Left lung (tissue), 10 donors: ENCODE measurements around the gene MAN2C1. TPM values are rescaled to one million over a fixed set of nuclear protein-coding genes. Genes with fewer than 3 reads are reported as not detected.
"Not testable (repeated sequence)": the region's sequence is repeated elsewhere in the genome, so short reads cannot be mapped to it uniquely, and the experiment has no call there.

Experiments used
- ATAC-seq: fragments of 200-7000 bp; cut with Tn5 transposase; one replicate; pipeline ENCODE4 v1.9.1; 2020; ENCODE audit warnings: moderate library complexity
- DNase-seq, 4 donors: peaks; one replicate each; pipeline ENCODE4 v3.0.0-alpha.2; 2013 to 2020
- H3K27ac ChIP-seq, 2 donors: fragments of 200-600 bp; sonication (generic) in 1 of 2; one replicate each; pipeline versions ENCODE4 v1.5.0 to v1.8.0; 2020 to 2021
- H3K27me3 ChIP-seq, 2 donors: fragments of 200-600 bp; sonication (generic) in 1 of 2; one replicate each; pipeline versions ENCODE4 v1.5.0 to v1.8.0; 2020 to 2021
- H3K36me3 ChIP-seq, 2 donors: fragments of 200-600 bp; sonication (generic) in 1 of 2; one replicate each; pipeline versions ENCODE4 v1.5.0 to v1.8.0; 2020 to 2021
- H3K4me1 ChIP-seq, 2 donors: fragments of 200-600 bp; one replicate each; pipeline ENCODE4 v1.8.0; 2021
- H3K4me3 ChIP-seq, 2 donors: fragments of 200-600 bp; sonication (generic) in 1 of 2; one replicate each; pipeline versions ENCODE4 v1.5.0 to v1.8.0; 2020 to 2021; ENCODE audit warnings: mild to moderate bottlenecking in 1 of 2
- H3K9me3 ChIP-seq, 2 donors: fragments of 200-600 bp; sonication (generic) in 1 of 2; one replicate each; pipeline versions ENCODE4 v1.5.0 to v1.8.0; 2020 to 2021
- intact Hi-C, 2 donors: fragments of 100-400 bp; cut with DNase I; formaldehyde crosslinking; loops; one replicate each; pipeline versions ENCODE4 v1.11.2 to v1.14.2; 2022
- polyA plus RNA-seq, 6 donors: library from polyadenylated mRNA; unstranded; fragments of 120-200 nt; gene quantifications; one replicate each; pipeline ENCODE4 v1.2.1, GENCODE V29; 2013; ENCODE audit not compliant: insufficient read length in 6 of 6
- total RNA-seq, 2 donors: library from RNA; stranded (reverse); fragmentation: NEBNext Ultra II Directional; extraction: Animal tissue kit (Norgen Biotek cat#: 25700); gene quantifications; one replicate each; pipeline ENCODE4 v1.2.1, GENCODE V29; 2021
- TF ChIP-seq, protein P1 (sequence below), 2 donors: fragments of 200-600 bp; sonication (generic) in 1 of 2; IDR thresholded peaks; one replicate each; pipeline versions ENCODE4 v1.5.0 to v1.8.0; 2021; ENCODE audit warnings: antibody characterized with exemption in 2 of 2
- donor health status: DM: no; HTN: yes; CAD: no.
- donor health status: DM: no; HTN: no; CAD: no.

Gene MAN2C1
- total and polyA plus RNA-seq, 8 donors = 121 to 245 (median 176) TPM

DNA sequence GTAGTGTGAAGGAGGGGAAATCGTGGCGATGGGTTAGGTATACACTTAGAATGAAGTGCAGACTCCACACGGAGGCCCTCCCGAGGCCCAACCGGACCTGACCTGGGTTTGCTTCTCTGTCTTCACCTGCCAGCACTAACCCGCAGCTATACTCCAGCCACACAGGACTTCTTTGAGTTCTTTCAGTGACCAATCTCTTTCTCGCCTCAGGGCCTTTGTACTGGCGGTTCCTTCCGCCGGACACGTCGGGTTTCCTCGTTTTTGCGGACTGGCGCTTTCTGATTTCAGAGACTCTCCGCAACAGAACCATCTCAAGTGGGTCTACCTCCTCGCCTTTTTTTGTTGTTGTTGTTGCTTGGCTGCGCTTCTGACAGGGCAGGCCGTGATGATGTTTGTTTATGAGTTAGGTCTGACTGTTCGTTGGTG, 21.6 kb downstream of the MAN2C1 start, which contains the start of gene NEIL1:
TSS of gene NEIL1 (plus strand) at position 244 of the 426 bp plus-strand sequence. CDS start 1,867 bp downstream, outside the sequence.
- intact Hi-C loops = no loop called here
- Histone ChIP-seq H3K4me1 (peaks cover 11 to 59% of the 10 kb centered on the region in 2 donors), H3K27ac (peak within 1 kb of the TSS; percentile 56 to 71), H3K36me3 (no peaks in the 10 kb centered on the region), H3K4me3 (peak within 1 kb of the TSS; percentile 74 to 97), H3K9me3 (no peaks in the 10 kb centered on the region), H3K27me3 (peaks cover 0 to 37% of the 10 kb centered on the region in 2 donors)
- peak; percentile 24 for ATAC-seq
- TF ChIP-seq, protein P1, sequence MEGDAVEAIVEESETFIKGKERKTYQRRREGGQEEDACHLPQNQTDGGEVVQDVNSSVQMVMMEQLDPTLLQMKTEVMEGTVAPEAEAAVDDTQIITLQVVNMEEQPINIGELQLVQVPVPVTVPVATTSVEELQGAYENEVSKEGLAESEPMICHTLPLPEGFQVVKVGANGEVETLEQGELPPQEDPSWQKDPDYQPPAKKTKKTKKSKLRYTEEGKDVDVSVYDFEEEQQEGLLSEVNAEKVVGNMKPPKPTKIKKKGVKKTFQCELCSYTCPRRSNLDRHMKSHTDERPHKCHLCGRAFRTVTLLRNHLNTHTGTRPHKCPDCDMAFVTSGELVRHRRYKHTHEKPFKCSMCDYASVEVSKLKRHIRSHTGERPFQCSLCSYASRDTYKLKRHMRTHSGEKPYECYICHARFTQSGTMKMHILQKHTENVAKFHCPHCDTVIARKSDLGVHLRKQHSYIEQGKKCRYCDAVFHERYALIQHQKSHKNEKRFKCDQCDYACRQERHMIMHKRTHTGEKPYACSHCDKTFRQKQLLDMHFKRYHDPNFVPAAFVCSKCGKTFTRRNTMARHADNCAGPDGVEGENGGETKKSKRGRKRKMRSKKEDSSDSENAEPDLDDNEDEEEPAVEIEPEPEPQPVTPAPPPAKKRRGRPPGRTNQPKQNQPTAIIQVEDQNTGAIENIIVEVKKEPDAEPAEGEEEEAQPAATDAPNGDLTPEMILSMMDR (IDR thresholded peaks at IDR 0.05) = no peak
- peak in 2 of 4 donors; percentile 8 to 22 for DNase-seq

DNA sequence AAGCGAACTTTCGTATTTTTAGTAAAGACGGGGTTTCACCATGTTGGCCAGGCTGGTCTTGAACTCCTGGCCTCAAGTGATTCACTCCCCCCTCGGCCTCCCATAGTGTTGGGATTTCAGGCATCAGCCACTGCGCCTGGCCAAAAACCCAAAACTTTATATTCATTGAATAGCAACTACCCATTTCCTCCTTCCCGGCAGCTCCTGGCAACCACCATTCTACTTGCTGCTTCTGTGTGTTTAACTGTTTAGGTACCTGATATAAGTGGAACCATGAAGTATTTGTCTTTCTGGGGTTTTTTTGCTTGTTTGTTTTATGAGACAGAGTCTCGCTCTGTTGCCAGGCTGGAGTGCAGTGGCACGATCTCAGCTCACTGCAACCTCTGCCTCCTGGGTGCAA, 24.5 kb downstream of the MAN2C1 start:
- H3K9me3 ChIP-seq, ATAC-seq, intact Hi-C loops, H3K4me3 ChIP-seq, H3K27ac ChIP-seq: not testable (repeated sequence)
- DNase-seq = peak in 1 of 4 donors; percentile 13
- H3K27me3 ChIP-seq = peaks cover 0 to 34% of the 10 kb centered on the region in 2 donors
- peaks cover 0 to 28% of the 10 kb centered on the region in 2 donors for H3K36me3 ChIP-seq
- H3K4me1 ChIP-seq = peaks cover 9 to 41% of the 10 kb centered on the region in 2 donors

DNA sequence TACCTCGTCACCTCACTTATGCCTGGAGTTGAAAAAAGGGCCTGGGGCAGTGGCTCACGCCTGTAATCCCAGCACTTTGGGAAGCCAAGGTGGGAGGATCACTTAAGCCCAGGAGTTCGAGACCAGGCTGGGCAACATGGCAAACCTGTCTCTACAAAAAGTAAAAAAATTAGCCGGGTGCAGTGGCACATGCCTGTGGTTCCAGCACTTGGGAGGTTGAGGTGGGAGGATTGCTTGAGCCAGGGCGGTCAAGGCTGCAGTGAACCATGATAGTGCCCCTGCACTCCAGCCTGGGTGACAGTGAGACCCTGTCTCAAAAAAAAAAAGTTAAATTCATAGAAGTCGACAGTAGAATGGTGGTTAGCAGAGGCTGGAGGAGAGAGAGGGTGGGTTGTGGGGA, 26.2 kb downstream of the MAN2C1 start:
- Histone ChIP-seq H3K9me3 (no peaks in the 10 kb centered on the region), H3K27me3 (peaks cover 0 to 16% of the 10 kb centered on the region in 2 donors), H3K27ac (no peak overlapping the region), H3K4me1 (peaks cover 0 to 24% of the 10 kb centered on the region in 2 donors), H3K4me3 (no peak overlapping the region), H3K36me3 (peaks cover 0 to 34% of the 10 kb centered on the region in 2 donors)
- DNase-seq (no peak), ATAC-seq (no peak)
- intact Hi-C loops = no loop called here
- TF ChIP-seq, protein P1 (IDR thresholded peaks at IDR 0.05) = no peak

DNA sequence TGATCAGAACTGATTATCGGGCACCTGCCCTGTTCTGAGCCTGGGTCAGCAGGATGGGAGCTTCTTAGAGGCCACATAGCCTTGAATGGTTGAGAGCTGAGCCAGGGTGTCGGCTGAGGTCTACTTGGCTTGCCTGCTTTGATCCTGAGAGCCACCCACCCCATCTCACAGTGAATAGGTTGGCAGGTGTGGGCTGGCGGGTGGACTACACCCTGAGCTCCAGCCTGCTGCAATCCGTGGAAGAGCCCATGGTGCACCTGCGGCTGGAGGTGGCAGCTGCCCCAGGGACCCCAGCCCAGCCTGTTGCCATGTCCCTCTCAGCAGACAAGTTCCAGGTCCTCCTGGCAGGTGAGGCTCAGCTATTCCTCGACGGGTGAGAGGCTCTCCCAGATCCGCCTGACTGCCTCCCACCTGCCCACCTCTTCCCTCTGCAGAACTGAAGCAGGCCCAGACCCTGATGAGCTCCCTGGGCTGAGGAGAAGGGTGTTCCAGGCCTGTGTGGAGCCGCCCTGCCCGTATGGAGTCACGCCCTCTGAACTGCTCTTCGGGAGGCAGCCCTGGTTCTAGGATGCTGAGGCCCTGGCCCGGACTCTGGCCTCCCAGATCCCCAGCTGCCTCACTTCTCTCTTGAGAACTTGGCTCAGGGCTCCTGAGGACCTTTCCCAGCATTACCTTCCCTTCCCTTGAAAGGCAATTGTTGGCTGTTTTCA, 28.7 kb downstream of the MAN2C1 start:
- Histone ChIP-seq H3K27me3 (no peaks in the 10 kb centered on the region), H3K4me1 (peaks cover 0 to 28% of the 10 kb centered on the region in 2 donors), H3K27ac (no peak overlapping the region), H3K9me3 (no peaks in the 10 kb centered on the region), H3K4me3 (no peak overlapping the region), H3K36me3 (peaks cover 0 to 34% of the 10 kb centered on the region in 2 donors)
- ATAC-seq = no peak
- no peak for DNase-seq
- intact Hi-C loops = no loop called here
- TF ChIP-seq, protein P1 (IDR thresholded peaks at IDR 0.05) = no peak

DNA sequence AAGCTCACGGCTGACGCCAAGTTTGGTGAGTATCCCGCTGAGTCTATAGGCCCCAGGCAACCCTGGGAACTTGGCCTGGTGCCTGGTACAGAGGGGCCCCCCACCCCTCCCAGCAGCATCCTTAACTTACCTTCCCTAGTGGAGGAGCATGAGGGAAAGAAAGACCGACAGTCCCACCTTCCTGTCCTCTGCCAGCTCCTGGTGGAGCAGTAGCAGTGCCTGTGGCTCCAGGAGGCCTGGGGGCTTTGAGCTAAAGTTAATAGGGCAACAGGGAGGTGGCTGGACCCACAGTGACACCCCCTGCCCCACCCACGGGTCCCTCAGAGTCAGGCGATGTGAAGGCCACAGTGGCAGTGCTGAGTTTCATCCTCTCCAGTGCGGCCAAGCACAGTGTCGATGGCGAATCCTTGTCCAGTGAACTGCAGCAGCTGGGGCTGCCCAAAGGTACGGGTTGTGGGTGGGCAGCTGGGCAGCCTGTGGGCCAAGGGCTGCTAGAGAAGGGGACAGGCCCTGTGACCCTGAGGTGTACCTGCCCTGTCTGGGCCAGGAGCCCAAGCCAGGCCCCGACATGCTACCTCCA, 29.7 kb downstream of the MAN2C1 start:
- Histone ChIP-seq H3K27me3 (no peaks in the 10 kb centered on the region), H3K4me1 (peaks cover 0 to 22% of the 10 kb centered on the region in 2 donors), H3K4me3 (no peak overlapping the region), H3K9me3 (no peaks in the 10 kb centered on the region), H3K27ac (no peak overlapping the region), H3K36me3 (peaks cover 0 to 34% of the 10 kb centered on the region in 2 donors)
- ATAC-seq = no peak
- intact Hi-C loops = no loop called here
- DNase-seq = no peak
- TF ChIP-seq, protein P1 (IDR thresholded peaks at IDR 0.05) = no peak
